ENCODE results near the gene CDH22. TPM values are rescaled to one million over a fixed set of nuclear protein-coding genes. Genes with fewer than 3 reads are reported as not detected.

The CDH22 gene
- total RNA-seq, 3 donors from 2014 or later = 0.15 to 0.66 (median 0.16) TPM

GRCh38 chr20:46200582-46201570, 107.4 kb downstream of the CDH22 start:
- Histone ChIP-seq H3K27ac (no peak overlapping the region), H3K36me3 (no peaks in the 10 kb centered on the region), H3K4me1 (no peaks in the 10 kb centered on the region), H3K4me3 (peak overlapping the region in 2 of 3 donors; percentile 17 to 45), H3K9me3 (no peaks in the 10 kb centered on the region), H3K27me3 (peaks cover 0 to 30% of the 10 kb centered on the region in 2 donors)
- DNase-seq (ENCODE audit: low spot score in 2 of 2) = no peak
- intact Hi-C loops (cut with DNase I; ENCODE audit: low total_unique reads) = no loop called here
- TF ChIP-seq POLR2A (IDR thresholded peaks at IDR 0.05) (no peak), CTCF (IDR thresholded peaks at IDR 0.05) (no peak), POLR2AphosphoS5 (IDR thresholded peaks at IDR 0.05) (no peak)

DNA sequence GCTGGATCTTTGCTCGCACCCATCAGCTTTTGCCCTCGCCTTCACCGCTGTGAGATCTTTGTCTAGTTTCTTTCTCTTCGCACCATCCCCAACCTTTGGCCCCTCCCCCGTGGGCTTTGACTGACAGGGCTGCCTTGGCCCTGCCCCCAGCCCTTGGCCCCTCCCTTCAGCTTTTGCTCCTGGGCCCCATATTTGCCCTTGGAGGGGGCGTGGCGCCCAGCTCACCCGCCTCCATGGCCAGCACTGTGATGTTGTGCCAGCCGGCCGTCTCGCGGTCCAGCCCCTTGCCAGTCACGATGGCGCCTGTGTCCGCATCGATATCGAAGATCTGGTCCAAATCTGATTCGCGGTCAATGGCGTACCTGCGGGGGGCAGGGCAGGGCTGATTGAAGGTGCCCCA, 109.1 kb downstream of the CDH22 start:
- intact Hi-C loops (cut with DNase I; ENCODE audit: low total_unique reads) = no loop called here
- no peak overlapping the region for H3K27ac ChIP-seq
- H3K27me3 ChIP-seq = peaks cover 0 to 30% of the 10 kb centered on the region in 2 donors
- no peak for DNase-seq (ENCODE audit: low spot score in 2 of 2)
- no peak for TF ChIP-seq POLR2AphosphoS5 (IDR thresholded peaks at IDR 0.05)
- no peak for TF ChIP-seq CTCF (IDR thresholded peaks at IDR 0.05)
- TF ChIP-seq POLR2A (IDR thresholded peaks at IDR 0.05) = no peak
- H3K4me3 ChIP-seq = no peak overlapping the region
- no peaks in the 10 kb centered on the region for H3K36me3 ChIP-seq
- no peaks in the 10 kb centered on the region for H3K9me3 ChIP-seq
- no peaks in the 10 kb centered on the region for H3K4me1 ChIP-seq

DNA sequence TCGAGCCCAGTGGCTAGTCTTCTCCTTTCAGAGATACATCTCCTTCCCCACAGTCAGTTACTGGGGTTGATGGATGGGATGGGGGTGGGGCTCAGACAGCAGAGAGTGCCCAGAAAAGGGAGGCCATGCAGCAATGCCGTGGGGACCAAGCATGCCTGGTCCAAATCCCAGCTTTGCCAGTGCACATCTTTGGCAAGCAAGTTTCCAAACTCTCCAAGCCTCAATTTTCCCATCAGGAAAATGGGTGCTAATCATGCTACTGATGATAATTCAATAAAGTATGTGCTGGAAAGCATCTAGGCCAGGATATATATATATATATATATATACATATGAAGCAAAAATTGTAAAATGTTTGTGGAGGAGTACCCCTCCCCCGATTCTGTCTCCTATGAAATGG, 111.3 kb downstream of the CDH22 start:
- Histone ChIP-seq H3K9me3 (no peaks in the 10 kb centered on the region), H3K4me3 (no peak overlapping the region), H3K36me3 (no peaks in the 10 kb centered on the region), H3K27me3 (peaks cover 0 to 30% of the 10 kb centered on the region in 2 donors), H3K4me1 (no peaks in the 10 kb centered on the region), H3K27ac (no peak overlapping the region)
- DNase-seq (ENCODE audit: low spot score in 2 of 2) = no peak
- intact Hi-C loops (cut with DNase I; ENCODE audit: low total_unique reads) = no loop called here
- TF ChIP-seq POLR2A (IDR thresholded peaks at IDR 0.05) (no peak), POLR2AphosphoS5 (IDR thresholded peaks at IDR 0.05) (no peak), CTCF (IDR thresholded peaks at IDR 0.05) (no peak)

DNA sequence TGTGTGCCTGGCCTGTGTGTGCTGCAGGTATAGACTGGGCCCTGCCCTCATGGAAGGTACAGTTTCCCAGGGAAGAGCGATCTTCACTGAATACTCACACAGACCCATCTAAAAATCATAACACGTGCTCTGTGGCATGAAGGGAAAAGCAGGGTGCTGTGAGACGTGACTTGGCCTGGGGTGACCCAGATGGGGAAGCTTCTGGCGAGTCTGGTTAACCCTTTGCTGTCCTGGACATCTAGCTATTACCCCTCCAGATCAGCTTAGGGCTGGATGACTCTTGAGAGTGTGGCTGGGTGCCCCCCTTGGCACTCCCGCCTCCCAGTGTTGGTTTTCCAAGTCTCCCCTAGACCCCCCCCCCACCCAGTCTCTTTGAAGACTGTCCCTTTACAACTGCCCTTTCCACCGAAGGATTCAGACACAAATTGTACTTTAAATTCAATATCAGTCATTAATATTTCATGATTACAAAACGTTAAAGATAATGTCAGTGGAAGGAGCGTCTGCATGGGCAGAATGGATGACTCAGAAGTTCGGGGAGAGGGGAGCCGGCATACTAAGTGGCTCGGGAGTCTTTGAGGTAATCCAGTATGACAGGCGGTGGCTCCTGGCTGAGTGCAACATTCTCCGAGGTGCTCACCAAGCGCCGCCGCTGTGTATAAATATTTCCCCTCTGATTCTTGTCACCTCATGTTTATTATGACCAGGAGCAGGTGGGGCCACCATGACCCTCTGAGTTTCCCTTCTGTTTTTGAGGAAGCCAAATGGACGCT, 112.8 kb downstream of the CDH22 start:
- Histone ChIP-seq H3K9me3 (no peaks in the 10 kb centered on the region), H3K4me1 (no peaks in the 10 kb centered on the region), H3K4me3 (no peak overlapping the region), H3K36me3 (no peaks in the 10 kb centered on the region), H3K27ac (no peak overlapping the region), H3K27me3 (peaks cover 0 to 19% of the 10 kb centered on the region in 2 donors)
- intact Hi-C loops (cut with DNase I; ENCODE audit: low total_unique reads) = no loop called here
- no peak for DNase-seq (ENCODE audit: low spot score in 2 of 2)
- TF ChIP-seq POLR2A (IDR thresholded peaks at IDR 0.05) (no peak), CTCF (IDR thresholded peaks at IDR 0.05) (no peak), POLR2AphosphoS5 (IDR thresholded peaks at IDR 0.05) (no peak)
